GM12878 (cell line): Measurements from ENCODE around the gene GPR107. TPM values are rescaled to one million over a fixed set of nuclear protein-coding genes. Genes with fewer than 3 reads are reported as not detected.

Experiments used
- PRDM15 ChIP-seq: fragments of 450-650 bp; formaldehyde crosslinking; IDR thresholded peaks from 2 replicates; pipeline ENCODE4 v1.4.0; 2020; ENCODE audit warnings: mild to moderate bottlenecking, moderate library complexity
- ZNF217 ChIP-seq: fragments of 450-650 bp; IDR thresholded peaks from 2 replicates; pipeline ENCODE4 v1.6.1; 2017; ENCODE audit warnings: antibody characterized with exemption, mild to moderate bottlenecking
- ZNF384 ChIP-seq: IDR thresholded peaks from 2 replicates; pipeline ENCODE4 v1.6.1; 2012; ENCODE audit warnings: low read depth, mild to moderate bottlenecking, low read length, improper control_type of control experiment, borderline replicate concordance
- ZNF592 ChIP-seq: fragments of 450-650 bp; IDR thresholded peaks from 2 replicates; pipeline ENCODE4 v1.6.1; 2017; ENCODE audit warnings: mild to moderate bottlenecking, moderate library complexity
- ZNF687 ChIP-seq: fragments of 450-650 bp; IDR thresholded peaks from 2 replicates; pipeline ENCODE4 v1.6.1; 2017; ENCODE audit warnings: mild to moderate bottlenecking, moderate library complexity
- polyA plus RNA-seq, 11 experiments: library from polyadenylated mRNA; depleted of rRNA in 4 of 11; unstranded in 6 of 11; stranded (reverse) in 5 of 11; fragments of >200 nt; fragmentation: Nextera tagmentation in 4 of 11; fragmentation: Illumina TruSeq in 1 of 11; extraction: Ambion mirVana in 4 of 11; extraction: Trizol in 1 of 11; gene quantifications; 1 replicate in 1 of 11; 2 replicates in 10 of 11; pipeline versions ENCODE4 v1.2.1 to v1.2.3, GENCODE V29; 2011 to 2016; ENCODE audit warnings: inconsistent platforms in 2 of 11, missing spikeins in 2 of 11, low read depth in 1 of 11
- total RNA-seq, 4 experiments: library from RNA; depleted of rRNA in 3 of 4; stranded (reverse); fragments of >200 nt in 3 of 4; fragmentation: Illumina TruSeq in 1 of 4; extraction: Trizol in 1 of 4; gene quantifications; 2 replicates each; pipeline versions ENCODE4 v1.2.1 to v1.2.3, GENCODE V29; 2013 to 2021

Gene GPR107
- total and polyA plus RNA-seq, 10 of the 15 experiments (the other 5 are each of a cell fraction or from before 2014, with no cell fraction given), result 2.7 to 21.4 (median 10.6) TPM

- TF ChIP-seq ZNF687, result peak; percentile 37; the same call in 1 of the 2 replicates
- TF ChIP-seq ZNF384, result peak; percentile 77
- TF ChIP-seq PRDM15 (CRISPR knock-in tag), result peak; percentile 47; the same call in 1 of the 2 replicates
- peak; percentile 30; the same call in 1 of the 2 replicates for TF ChIP-seq ZNF217
- peak; percentile 75 for TF ChIP-seq ZNF592
Observed at GRCh38 chr9:130017510-130017909, 36.2 kb upstream of the GPR107 start (continued).
